Panc1 (cell line): Measurements from ENCODE around the gene CCBE1.

ENCODE experiments used
- POLR2AphosphoS5 ChIP-seq: IDR thresholded peaks from 2 replicates; pipeline ENCODE4 v1.6.1; 2012; ENCODE audit warnings: mild to moderate bottlenecking, low read depth, low read length, moderate library complexity
- TCF7L2 ChIP-seq: IDR thresholded peaks from 2 replicates; pipeline ENCODE4 v1.6.1; 2011; ENCODE audit warnings: mild to moderate bottlenecking, low read depth, low read length, inconsistent platforms
- TF ChIP-seq, protein P1 (sequence below): fragments of 450-650 bp; IDR thresholded peaks from 2 replicates; pipeline ENCODE4 v1.5.1; 2017; ENCODE audit warnings: mild to moderate bottlenecking

DNA sequence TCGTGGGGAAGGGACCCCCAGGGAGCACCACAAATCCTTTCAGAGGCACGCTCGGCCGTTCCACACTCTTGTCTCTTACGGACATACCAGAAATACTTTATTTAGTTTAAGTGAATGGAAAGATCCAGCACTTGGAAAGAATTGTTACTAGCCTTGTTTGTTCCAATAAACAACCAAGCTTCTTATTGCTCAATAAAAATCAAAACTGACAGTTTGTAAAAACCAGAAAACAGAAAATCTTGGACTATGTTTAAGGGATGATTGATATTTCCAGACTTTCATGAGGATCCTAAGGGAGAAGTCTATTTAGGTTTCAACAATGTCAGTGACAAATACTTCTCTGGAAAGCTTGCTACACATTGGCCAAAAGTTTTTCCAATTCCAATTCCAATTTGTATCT is 31.6 kb upstream of the CCBE1 start:
- TF ChIP-seq, protein P1, sequence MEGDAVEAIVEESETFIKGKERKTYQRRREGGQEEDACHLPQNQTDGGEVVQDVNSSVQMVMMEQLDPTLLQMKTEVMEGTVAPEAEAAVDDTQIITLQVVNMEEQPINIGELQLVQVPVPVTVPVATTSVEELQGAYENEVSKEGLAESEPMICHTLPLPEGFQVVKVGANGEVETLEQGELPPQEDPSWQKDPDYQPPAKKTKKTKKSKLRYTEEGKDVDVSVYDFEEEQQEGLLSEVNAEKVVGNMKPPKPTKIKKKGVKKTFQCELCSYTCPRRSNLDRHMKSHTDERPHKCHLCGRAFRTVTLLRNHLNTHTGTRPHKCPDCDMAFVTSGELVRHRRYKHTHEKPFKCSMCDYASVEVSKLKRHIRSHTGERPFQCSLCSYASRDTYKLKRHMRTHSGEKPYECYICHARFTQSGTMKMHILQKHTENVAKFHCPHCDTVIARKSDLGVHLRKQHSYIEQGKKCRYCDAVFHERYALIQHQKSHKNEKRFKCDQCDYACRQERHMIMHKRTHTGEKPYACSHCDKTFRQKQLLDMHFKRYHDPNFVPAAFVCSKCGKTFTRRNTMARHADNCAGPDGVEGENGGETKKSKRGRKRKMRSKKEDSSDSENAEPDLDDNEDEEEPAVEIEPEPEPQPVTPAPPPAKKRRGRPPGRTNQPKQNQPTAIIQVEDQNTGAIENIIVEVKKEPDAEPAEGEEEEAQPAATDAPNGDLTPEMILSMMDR = no peak
- TF ChIP-seq POLR2AphosphoS5 (no peak), TCF7L2 (no peak)
